IMR-90 (cell line): ENCODE data around the gene UQCC5.

Source experiments
- CEBPB ChIP-seq: IDR thresholded peaks from 2 replicates; pipeline ENCODE4 v1.6.1; 2012; ENCODE audit warnings: low read depth, low read length, improper control_type of control experiment
- RAD21 ChIP-seq: IDR thresholded peaks from 2 replicates; pipeline ENCODE4 v1.6.1; 2012; ENCODE audit warnings: low read length, improper control_type of control experiment
- TF ChIP-seq, protein P1 (sequence below): conservative IDR thresholded peaks from 2 replicates; pipeline ENCODE4 v1.5.1; 2012; ENCODE audit warnings: mild to moderate bottlenecking, low read depth, low read length, improper control_type of control experiment

DNA sequence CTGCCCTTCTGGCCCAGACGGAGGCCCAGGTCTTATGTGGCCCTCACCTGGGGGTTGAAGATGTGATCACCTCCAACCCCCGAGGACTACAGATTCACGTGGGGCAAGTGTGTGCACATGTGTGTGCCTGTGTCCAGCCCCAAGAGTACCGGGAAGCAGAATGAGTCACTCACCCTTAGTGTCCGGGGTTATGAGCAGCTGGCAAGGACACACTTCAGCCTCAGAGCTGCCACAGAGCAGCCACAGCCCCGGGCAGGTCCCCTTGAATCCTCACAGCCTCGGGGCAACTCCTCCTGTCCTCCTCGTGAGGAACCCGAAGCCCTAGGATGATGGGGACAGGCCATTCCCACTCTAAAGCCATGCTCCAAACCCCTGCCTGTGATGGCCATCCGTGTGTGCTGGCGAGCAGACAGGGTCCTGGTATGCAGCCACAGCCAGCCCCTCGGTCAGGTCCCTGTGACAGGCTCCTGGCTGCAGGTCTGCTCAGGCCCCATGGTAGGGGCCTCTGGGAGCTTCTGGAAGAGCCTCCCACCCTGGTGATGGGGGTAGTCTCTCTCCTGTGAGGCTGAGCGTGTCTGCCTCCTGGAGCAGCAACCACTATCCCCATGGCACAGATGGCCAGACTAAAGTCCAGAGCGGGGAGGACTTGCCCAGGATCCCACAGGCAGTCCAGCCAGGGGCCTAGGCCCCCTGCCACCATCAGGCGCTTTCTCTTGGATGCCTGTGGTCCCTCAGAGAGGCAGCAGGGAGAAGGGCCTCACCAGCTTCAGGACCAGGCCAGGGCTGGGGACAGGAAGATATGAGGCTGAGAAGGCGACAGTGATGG is 40.4 kb upstream of the UQCC5 start:
- TF ChIP-seq, protein P1, sequence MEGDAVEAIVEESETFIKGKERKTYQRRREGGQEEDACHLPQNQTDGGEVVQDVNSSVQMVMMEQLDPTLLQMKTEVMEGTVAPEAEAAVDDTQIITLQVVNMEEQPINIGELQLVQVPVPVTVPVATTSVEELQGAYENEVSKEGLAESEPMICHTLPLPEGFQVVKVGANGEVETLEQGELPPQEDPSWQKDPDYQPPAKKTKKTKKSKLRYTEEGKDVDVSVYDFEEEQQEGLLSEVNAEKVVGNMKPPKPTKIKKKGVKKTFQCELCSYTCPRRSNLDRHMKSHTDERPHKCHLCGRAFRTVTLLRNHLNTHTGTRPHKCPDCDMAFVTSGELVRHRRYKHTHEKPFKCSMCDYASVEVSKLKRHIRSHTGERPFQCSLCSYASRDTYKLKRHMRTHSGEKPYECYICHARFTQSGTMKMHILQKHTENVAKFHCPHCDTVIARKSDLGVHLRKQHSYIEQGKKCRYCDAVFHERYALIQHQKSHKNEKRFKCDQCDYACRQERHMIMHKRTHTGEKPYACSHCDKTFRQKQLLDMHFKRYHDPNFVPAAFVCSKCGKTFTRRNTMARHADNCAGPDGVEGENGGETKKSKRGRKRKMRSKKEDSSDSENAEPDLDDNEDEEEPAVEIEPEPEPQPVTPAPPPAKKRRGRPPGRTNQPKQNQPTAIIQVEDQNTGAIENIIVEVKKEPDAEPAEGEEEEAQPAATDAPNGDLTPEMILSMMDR: no peak
- TF ChIP-seq RAD21: no peak
- no peak for TF ChIP-seq CEBPB
